Measurements from ENCODE around the gene FHL3. TPM values are rescaled to one million over a fixed set of nuclear protein-coding genes. Genes with fewer than 3 reads are reported as not detected.

Gene FHL3
- total RNA-seq, 1 donor from 2014 or later, result 60.1 TPM

- peak in 1 of 3 experiments; percentile 2 for TF ChIP-seq CTCF (IDR thresholded peaks at IDR 0.05)
- intact Hi-C loops (cut with DNase I), result loop anchor here (1.0 to 5.0 kb wide), 5 partner anchors 35 to 355 kb away; partner anchors contain the start of genes CDCA8, SF3A3 and UTP11
- no peak for DNase-seq (ENCODE audit: low spot score in 2 of 2)
- Histone ChIP-seq H3K9me3 (no peaks in the 10 kb centered on the region), H3K4me1 (peaks cover 13 to 19% of the 10 kb centered on the region in 2 donors), H3K27ac (peak overlapping the region; percentile 69 to 70), H3K36me3 (no peaks in the 10 kb centered on the region), H3K4me3 (peak overlapping the region; percentile 67 to 82), H3K27me3 (peaks cover 24% of the 10 kb centered on the region)
These were observed 42.4 kb upstream of the FHL3 start for GRCh38 chr1:38047603-38048141.

DNA sequence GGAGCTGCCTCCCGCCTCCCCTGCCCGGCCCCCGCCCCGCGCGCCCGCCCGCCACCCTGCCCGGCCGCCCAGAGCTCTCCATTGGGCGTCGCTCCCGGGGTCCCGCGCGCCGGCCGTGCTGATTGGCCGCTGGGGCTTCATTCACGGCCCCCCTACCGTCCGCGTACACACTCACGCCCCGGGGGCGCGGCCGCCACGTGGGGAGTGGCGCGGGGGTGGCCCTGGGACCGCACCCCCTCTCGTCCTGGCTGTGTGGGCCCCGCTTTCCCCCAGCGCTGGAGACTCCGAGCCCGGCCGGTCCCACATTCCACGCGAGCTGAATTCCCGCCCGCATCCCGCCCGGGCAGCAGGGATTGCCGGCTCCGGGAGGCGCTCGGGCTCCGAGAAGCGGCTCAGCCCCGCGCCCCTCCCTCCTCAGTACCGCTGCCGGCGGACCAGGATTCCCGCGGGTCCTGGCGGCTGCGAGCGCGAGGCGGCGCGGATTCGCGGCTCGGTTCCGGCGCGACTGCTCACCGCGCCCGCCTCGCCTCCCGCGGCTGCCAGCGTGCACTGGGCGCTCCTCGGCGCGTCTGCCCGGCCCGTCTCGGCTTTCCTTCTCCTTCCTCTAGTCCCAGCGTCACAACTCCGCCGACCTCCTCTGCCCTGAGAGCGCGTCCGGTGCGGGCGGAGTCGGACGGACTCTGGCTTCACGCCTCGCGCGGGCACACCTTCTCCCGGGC is 41.7 kb upstream of the FHL3 start:
- Histone ChIP-seq H3K27ac (peak overlapping the region; percentile 69 to 70), H3K4me1 (peaks cover 13 to 19% of the 10 kb centered on the region in 2 donors), H3K4me3 (peak overlapping the region; percentile 67 to 82), H3K36me3 (no peaks in the 10 kb centered on the region), H3K9me3 (no peaks in the 10 kb centered on the region), H3K27me3 (peaks cover 25% of the 10 kb centered on the region)
- peak; percentile 64 to 92 for DNase-seq (ENCODE audit: low spot score in 2 of 2)
- intact Hi-C loops (cut with DNase I), result loop anchor here (1.0 to 5.0 kb wide), 5 partner anchors 34 to 355 kb away; partner anchors contain the start of genes CDCA8, SF3A3 and UTP11
- TF ChIP-seq CTCF (IDR thresholded peaks at IDR 0.05), result peak in 2 of 3 experiments; percentile 3 to 13

DNA sequence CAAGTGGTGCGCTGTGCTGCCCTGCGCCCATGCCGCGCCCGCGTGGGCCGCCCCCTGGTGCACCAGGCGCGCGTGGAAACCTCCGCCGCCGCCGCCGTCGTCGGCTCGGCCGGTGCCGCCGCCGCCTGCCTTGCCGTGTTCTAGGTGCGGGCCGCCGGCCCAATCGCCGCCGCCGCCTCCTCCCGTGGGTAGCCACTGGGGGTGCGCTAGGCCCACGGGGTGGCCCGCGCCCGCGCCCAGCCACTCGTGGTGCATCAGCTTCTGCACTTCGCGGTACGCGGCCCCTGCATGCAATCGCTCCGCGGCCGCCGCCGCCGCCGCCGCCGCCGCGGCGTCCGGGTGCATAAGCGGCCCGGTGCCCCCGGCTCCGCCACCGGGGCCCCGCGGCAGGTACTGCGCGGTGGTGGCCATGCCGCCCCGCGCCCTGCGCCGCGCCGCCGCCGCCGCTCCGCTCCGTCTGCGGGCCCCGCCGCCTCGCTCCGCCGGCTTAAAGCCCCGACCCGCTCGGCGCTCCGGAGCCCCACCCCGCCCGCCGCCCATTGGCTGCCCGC is 41.1 kb upstream of the FHL3 start, which contains the start of gene POU3F1:
TSS of gene POU3F1 (minus strand) at position 461 of the 551 bp plus-strand sequence. CDS start at position 411, 50 bp downstream.
- H3K27me3 ChIP-seq, result peaks cover 29% of the 10 kb centered on the region

DNA sequence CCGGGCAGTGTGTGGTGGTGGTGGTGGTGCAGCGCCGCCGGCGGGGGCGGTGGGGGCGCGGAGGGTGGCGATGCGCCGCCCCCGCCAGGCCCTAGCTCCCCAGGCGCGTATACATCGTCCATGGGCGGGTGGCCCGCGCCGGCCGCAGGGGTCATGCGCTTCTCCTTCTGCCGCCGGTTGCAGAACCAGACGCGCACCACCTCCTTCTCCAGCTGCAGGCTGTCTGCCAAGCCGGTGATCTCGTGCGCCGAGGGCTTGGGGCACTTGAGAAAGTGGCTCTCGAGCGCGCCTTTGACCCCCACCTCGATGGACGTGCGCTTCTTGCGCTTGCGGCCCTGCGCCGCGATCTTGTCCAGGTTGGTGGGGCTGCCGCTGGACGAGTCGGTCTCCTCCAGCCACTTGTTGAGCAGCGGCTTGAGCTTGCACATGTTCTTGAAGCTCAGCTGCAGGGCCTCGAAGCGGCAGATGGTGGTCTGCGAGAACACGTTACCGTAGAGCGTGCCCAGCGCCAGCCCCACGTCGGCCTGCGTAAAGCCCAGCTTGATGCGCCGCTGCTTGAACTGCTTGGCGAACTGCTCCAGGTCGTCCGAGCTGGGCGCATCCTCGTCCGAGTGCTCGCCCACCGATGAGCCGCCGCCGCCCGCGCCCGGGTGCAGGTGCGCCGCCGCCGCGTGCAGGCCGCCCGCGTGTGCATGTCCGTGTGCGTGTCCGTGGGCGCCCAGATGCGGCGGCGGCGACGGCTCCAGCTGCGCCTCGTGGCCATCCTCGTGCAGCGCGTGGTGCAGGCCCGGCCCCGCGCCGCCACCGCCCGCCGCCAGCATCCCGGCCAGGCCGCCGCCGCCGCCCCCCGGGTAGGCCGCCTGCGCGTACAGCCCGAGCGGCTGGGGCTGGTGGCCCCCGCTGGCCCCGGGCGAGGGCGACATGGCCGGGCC is 40.4 kb upstream of the FHL3 start:
- H3K4me3 ChIP-seq, result peak overlapping the region; percentile 55 to 67
- no peak for DNase-seq (ENCODE audit: low spot score in 2 of 2)
- intact Hi-C loops (cut with DNase I), result loop anchor here (2.0 to 5.0 kb wide), 4 partner anchors 33 to 93 kb away; partner anchors contain the start of genes SF3A3 and UTP11
- H3K36me3 ChIP-seq, result no peaks in the 10 kb centered on the region
- TF ChIP-seq CTCF (IDR thresholded peaks at IDR 0.05), result no peak
- no peaks in the 10 kb centered on the region for H3K9me3 ChIP-seq
- H3K4me1 ChIP-seq, result peaks cover 13 to 19% of the 10 kb centered on the region in 2 donors
- no peak overlapping the region for H3K27ac ChIP-seq
- peaks cover 29% of the 10 kb centered on the region for H3K27me3 ChIP-seq

More for the DNA sequence above, 41.1 kb upstream of the FHL3 start, which contains the start of gene POU3F1:
- peak within 1 kb of the TSS; percentile 69 to 70 for H3K27ac ChIP-seq
- no peak for DNase-seq (ENCODE audit: low spot score in 2 of 2)
- H3K4me1 ChIP-seq, result peaks cover 13 to 19% of the 10 kb centered on the region in 2 donors
- H3K4me3 ChIP-seq, result peak within 1 kb of the TSS; percentile 67 to 82
- TF ChIP-seq CTCF (IDR thresholded peaks at IDR 0.05), result no peak
- no peaks in the 10 kb centered on the region for H3K36me3 ChIP-seq
- no peaks in the 10 kb centered on the region for H3K9me3 ChIP-seq
- intact Hi-C loops (cut with DNase I), result loop anchor here (2.0 to 5.0 kb wide), 4 partner anchors 34 to 92 kb away; partner anchors contain the start of genes SF3A3 and UTP11

Data from ascending aorta (tissue), 2 donors.